OCI-LY1 (cell line): ENCODE results near the gene CMIP.

Experiments used
- H2AFZ ChIP-seq: fragments of 200-600 bp; sonication (generic), shearing (Covaris generic); 2 replicates; pipeline ENCODE4 v1.6.0; 2014; ENCODE audit warnings: antibody characterized with exemption, mild to moderate bottlenecking, low read length
- H3F3A ChIP-seq: fragments of 200-600 bp; sonication (generic), shearing (Covaris generic); 2 replicates; pipeline ENCODE4 v1.6.0; 2014; ENCODE audit warnings: mild to moderate bottlenecking, antibody characterized with exemption, low read length, moderate library complexity; ENCODE audit not compliant: insufficient read depth
- H3K27ac ChIP-seq: fragments of 200-600 bp; sonication (generic); 2 replicates; pipeline ENCODE4 v1.5.1; 2014; ENCODE audit warnings: low read length, mixed run types, mild to moderate bottlenecking, low read depth; ENCODE audit not compliant: poor library complexity, severe bottlenecking
- H3K27me3 ChIP-seq: fragments of 200-600 bp; sonication (generic); 2 replicates; pipeline ENCODE4 v1.6.0; 2014; ENCODE audit warnings: antibody characterized with exemption, mild to moderate bottlenecking, low read length, moderate library complexity; ENCODE audit not compliant: insufficient read depth
- H3K36me3 ChIP-seq: fragments of 200-600 bp; sonication (generic); 2 replicates; pipeline ENCODE4 v1.6.1; 2014; ENCODE audit warnings: mild to moderate bottlenecking, antibody characterized with exemption, low read length, moderate library complexity, mixed read lengths; ENCODE audit not compliant: insufficient read depth
- H3K4me1 ChIP-seq: fragments of 200-600 bp; sonication (generic); 2 replicates; pipeline ENCODE4 v1.5.1; 2014; ENCODE audit warnings: mild to moderate bottlenecking, low read length, moderate library complexity; ENCODE audit not compliant: insufficient read depth, severe bottlenecking
- H3K4me2 ChIP-seq: fragments of 200-600 bp; sonication (generic), shearing (Covaris generic); 2 replicates; pipeline ENCODE4 v1.6.1; 2014; ENCODE audit warnings: low read length
- H3K4me3 ChIP-seq: fragments of 200-600 bp; sonication (generic); 2 replicates; pipeline ENCODE4 v1.5.1; 2014; ENCODE audit warnings: low read length, low read depth, mild to moderate bottlenecking, mixed read lengths; ENCODE audit not compliant: poor library complexity, severe bottlenecking
- H3K79me2 ChIP-seq: fragments of 200-600 bp; shearing (Covaris generic); 2 replicates; pipeline ENCODE4 v1.6.1; 2016; ENCODE audit warnings: mixed run types, low read length, mixed read lengths; ENCODE audit not compliant: insufficient read depth
- H3K9ac ChIP-seq: fragments of 200-600 bp; sonication (generic), shearing (Covaris generic); 2 replicates; pipeline ENCODE4 v1.6.1; 2014; ENCODE audit warnings: mild to moderate bottlenecking, low read length, mixed read lengths
- H3K9me2 ChIP-seq: fragments of 200-600 bp; sonication (generic), shearing (Covaris generic); 2 replicates; pipeline ENCODE4 v1.6.1; 2014; ENCODE audit warnings: low read depth, mild to moderate bottlenecking, low read length, mixed read lengths
- H3K9me3 ChIP-seq: fragments of 200-600 bp; shearing (Covaris generic); 2 replicates; pipeline ENCODE4 v1.6.1; 2014; ENCODE audit warnings: low read length, mixed read lengths
- H4K20me1 ChIP-seq: fragments of 200-600 bp; sonication (generic), shearing (Covaris generic); 2 replicates; pipeline ENCODE4 v1.6.0; 2016; ENCODE audit warnings: mild to moderate bottlenecking, low read length; ENCODE audit not compliant: insufficient read depth
- EZH2 ChIP-seq: fragments of 200-600 bp; sonication (generic), shearing (Covaris generic); IDR thresholded peaks from 2 replicates; pipeline ENCODE4 v1.8.0; 2017; ENCODE audit warnings: borderline replicate concordance, mixed run types, mild to moderate bottlenecking, antibody characterized with exemption, low read length, moderate library complexity, mixed read lengths
- TF ChIP-seq, protein P1 (sequence below): fragments of 200-600 bp; sonication (generic), shearing (Covaris generic); IDR thresholded peaks from 2 replicates; pipeline ENCODE4 v1.5.1; 2017; ENCODE audit warnings: mild to moderate bottlenecking, antibody characterized with exemption, low read length, moderate library complexity, mixed read lengths

CMIP gene

GRCh38 chr16:81408409-81408950 lies 36.1 kb upstream of the CMIP start:
- H3K79me2 ChIP-seq: no peaks in the 10 kb centered on the region

GRCh38 chr16:81409016-81409556 lies 35.5 kb upstream of the CMIP start:
- H4K20me1 ChIP-seq: no peaks in the 10 kb centered on the region
- H3K4me3 ChIP-seq: no peak overlapping the region
- H3K36me3 ChIP-seq: no peaks in the 10 kb centered on the region
- no peaks in the 10 kb centered on the region for H3K79me2 ChIP-seq
- no peak overlapping the region for H3K4me2 ChIP-seq
- H3K4me1 ChIP-seq: peaks cover 15% of the 10 kb centered on the region
- H3F3A ChIP-seq: no peaks in the 10 kb centered on the region
- H2AFZ ChIP-seq: no peak overlapping the region
- no peaks in the 10 kb centered on the region for H3K9me2 ChIP-seq
- no peaks in the 10 kb centered on the region for H3K9me3 ChIP-seq
- H3K9ac ChIP-seq: no peak overlapping the region
- TF ChIP-seq EZH2: no peak
- TF ChIP-seq, protein P1, sequence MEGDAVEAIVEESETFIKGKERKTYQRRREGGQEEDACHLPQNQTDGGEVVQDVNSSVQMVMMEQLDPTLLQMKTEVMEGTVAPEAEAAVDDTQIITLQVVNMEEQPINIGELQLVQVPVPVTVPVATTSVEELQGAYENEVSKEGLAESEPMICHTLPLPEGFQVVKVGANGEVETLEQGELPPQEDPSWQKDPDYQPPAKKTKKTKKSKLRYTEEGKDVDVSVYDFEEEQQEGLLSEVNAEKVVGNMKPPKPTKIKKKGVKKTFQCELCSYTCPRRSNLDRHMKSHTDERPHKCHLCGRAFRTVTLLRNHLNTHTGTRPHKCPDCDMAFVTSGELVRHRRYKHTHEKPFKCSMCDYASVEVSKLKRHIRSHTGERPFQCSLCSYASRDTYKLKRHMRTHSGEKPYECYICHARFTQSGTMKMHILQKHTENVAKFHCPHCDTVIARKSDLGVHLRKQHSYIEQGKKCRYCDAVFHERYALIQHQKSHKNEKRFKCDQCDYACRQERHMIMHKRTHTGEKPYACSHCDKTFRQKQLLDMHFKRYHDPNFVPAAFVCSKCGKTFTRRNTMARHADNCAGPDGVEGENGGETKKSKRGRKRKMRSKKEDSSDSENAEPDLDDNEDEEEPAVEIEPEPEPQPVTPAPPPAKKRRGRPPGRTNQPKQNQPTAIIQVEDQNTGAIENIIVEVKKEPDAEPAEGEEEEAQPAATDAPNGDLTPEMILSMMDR: no peak
- H3K27me3 ChIP-seq: peaks cover 5% of the 10 kb centered on the region
- H3K27ac ChIP-seq: no peak overlapping the region

More at GRCh38 chr16:81408409-81408950, 36.1 kb upstream of the CMIP start:
- Histone ChIP-seq H4K20me1 (no peaks in the 10 kb centered on the region), H3K9ac (no peak overlapping the region), H3K9me2 (no peaks in the 10 kb centered on the region), H2AFZ (no peak overlapping the region), H3K27ac (no peak overlapping the region), H3K4me3 (no peak overlapping the region), H3K4me1 (peaks cover 21% of the 10 kb centered on the region), H3K27me3 (peaks cover 5% of the 10 kb centered on the region), H3K9me3 (no peaks in the 10 kb centered on the region), H3K4me2 (no peak overlapping the region), H3K36me3 (no peaks in the 10 kb centered on the region), H3F3A (no peaks in the 10 kb centered on the region)
- TF ChIP-seq, protein P1: no peak
- TF ChIP-seq EZH2: no peak

DNA sequence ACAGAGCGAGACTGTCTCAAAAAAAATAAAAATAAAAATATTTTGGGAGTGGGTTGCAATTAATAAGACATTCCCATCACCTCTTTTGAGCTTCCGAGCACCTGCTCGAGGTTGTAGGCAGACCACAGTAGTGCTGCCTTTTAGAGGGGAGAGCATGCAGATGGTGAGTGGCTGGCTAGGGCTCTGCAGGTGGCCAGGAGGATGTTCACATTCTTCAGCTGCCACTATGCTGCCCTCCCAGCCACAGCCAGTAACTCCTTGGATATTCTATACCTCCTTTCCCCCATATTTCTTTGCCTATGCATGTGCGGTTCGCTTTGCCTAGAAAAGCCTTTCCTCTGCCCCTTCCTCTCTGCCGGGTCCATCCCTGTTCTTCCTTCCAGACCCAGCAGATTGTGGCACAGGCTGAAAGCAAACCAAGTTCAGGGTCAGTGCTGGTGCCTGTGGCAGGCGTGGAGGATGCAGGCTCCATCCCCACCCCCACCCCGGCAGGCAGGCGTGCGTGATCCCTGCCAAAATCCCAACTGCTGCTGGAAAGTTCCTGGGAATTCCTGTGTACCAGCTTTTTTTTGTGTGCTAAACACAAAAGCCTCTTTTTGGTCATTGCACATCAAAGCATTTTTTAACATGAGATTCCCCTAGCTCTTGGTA lies 33.8 kb upstream of the CMIP start:
- no peak overlapping the region for H2AFZ ChIP-seq
- peaks cover 5% of the 10 kb centered on the region for H3K27me3 ChIP-seq
- no peak for TF ChIP-seq EZH2
- H3F3A ChIP-seq: no peaks in the 10 kb centered on the region
- no peaks in the 10 kb centered on the region for H4K20me1 ChIP-seq
- H3K27ac ChIP-seq: no peak overlapping the region
- H3K4me2 ChIP-seq: no peak overlapping the region
- H3K9me2 ChIP-seq: no peaks in the 10 kb centered on the region
- H3K4me1 ChIP-seq: peaks cover 19% of the 10 kb centered on the region
- no peaks in the 10 kb centered on the region for H3K79me2 ChIP-seq
- H3K4me3 ChIP-seq: no peak overlapping the region
- no peaks in the 10 kb centered on the region for H3K36me3 ChIP-seq
- H3K9ac ChIP-seq: no peak overlapping the region
- H3K9me3 ChIP-seq: no peaks in the 10 kb centered on the region
